Cerebellar nuclear complex (tissue), 1 donor: Measurements from ENCODE around the gene ANAPC4.

Source experiments
- DNase-seq, 2 experiments: peaks; one replicate each; lab custom pipeline; 2025; lab: John Stamatoyannopoulos, UW

Gene ANAPC4

GRCh38 chr4:25433966-25434827 lies 57.1 kb downstream of the ANAPC4 start:
- no peak for DNase-seq

- DNase-seq: no peak
These were observed 60.9 kb downstream of the ANAPC4 start for GRCh38 chr4:25437926-25438325.

GRCh38 chr4:25439918-25440477 lies 62.9 kb downstream of the ANAPC4 start:
- DNase-seq: peak in 1 of 2 experiments; percentile 24

- DNase-seq: no peak
These were observed 63.5 kb downstream of the ANAPC4 start for GRCh38 chr4:25440478-25441030.

- DNase-seq: peak in 1 of 2 experiments; percentile 57
These were observed 64.6 kb downstream of the ANAPC4 start for GRCh38 chr4:25441519-25442117.

GRCh38 chr4:25442863-25443307 lies 65.8 kb downstream of the ANAPC4 start:
- DNase-seq: no peak

- no peak for DNase-seq
These were observed 66.8 kb downstream of the ANAPC4 start for GRCh38 chr4:25443851-25444250.

GRCh38 chr4:25446611-25447010 lies 69.5 kb downstream of the ANAPC4 start:
- DNase-seq: no peak

- no peak for DNase-seq
These were observed 71.5 kb downstream of the ANAPC4 start for GRCh38 chr4:25448379-25449109.

- no peak for DNase-seq
These were observed 72.2 kb downstream of the ANAPC4 start for GRCh38 chr4:25449270-25449669.

GRCh38 chr4:25449688-25450087 lies 72.6 kb downstream of the ANAPC4 start:
- DNase-seq: no peak

- DNase-seq: no peak
These were observed 73.4 kb downstream of the ANAPC4 start for GRCh38 chr4:25450491-25450901.

GRCh38 chr4:25451676-25452075 lies 74.6 kb downstream of the ANAPC4 start:
- DNase-seq: no peak

GRCh38 chr4:25452081-25452480 lies 75.0 kb downstream of the ANAPC4 start:
- DNase-seq: no peak

GRCh38 chr4:25454476-25454875 lies 77.4 kb downstream of the ANAPC4 start:
- DNase-seq: peak in 1 of 2 experiments; percentile 6

GRCh38 chr4:25457053-25457715 lies 80.1 kb downstream of the ANAPC4 start:
- no peak for DNase-seq

GRCh38 chr4:25466966-25467697 lies 90.1 kb downstream of the ANAPC4 start:
- DNase-seq: no peak

- DNase-seq: no peak
These were observed 90.8 kb downstream of the ANAPC4 start for GRCh38 chr4:25467843-25468242.
